HFF-Myc (cell line): ENCODE results near the gene ZFR2.
A peak's percentile ranks its signal among the peaks of the same experiment; 100 is the strongest.
"Not testable (repeated sequence)": the region's sequence is repeated elsewhere in the genome, so short reads cannot be mapped to it uniquely, and the experiment has no call there.

Experiments
- DNase-seq: peaks from one replicate; pipeline ENCODE4 v3.0.0-alpha.2; 2011; ENCODE audit warnings: low read depth; ENCODE audit errors: extremely low read depth
- H3K4me3 ChIP-seq: replicated peaks from 2 replicates; pipeline ENCODE4 v1.5.1; 2011; ENCODE audit warnings: low read depth, mild to moderate bottlenecking, control low read depth, low read length
- CTCF ChIP-seq: IDR thresholded peaks from 2 replicates; pipeline ENCODE4 v1.5.1; 2012; ENCODE audit warnings: mild to moderate bottlenecking, low read depth, low read length, control low read depth; ENCODE audit errors: missing control alignments

The ZFR2 gene

GRCh38 chr19:3761382-3762129 is 107.3 kb downstream of the ZFR2 start, which contains the start of gene APBA3:
Gene APBA3 (minus strand): TSS chr19:3761692. CDS start chr19:3760264, 1,428 bp downstream.
- TF ChIP-seq CTCF: peak; percentile 71
- peak; percentile 48 for DNase-seq
- peak within 1 kb of the TSS; percentile 71 for H3K4me3 ChIP-seq

GRCh38 chr19:3760871-3761361 is 107.9 kb downstream of the ZFR2 start:
- DNase-seq: no peak
- H3K4me3 ChIP-seq: peak overlapping the region; percentile 71

GRCh38 chr19:3759482-3760254 is 109.2 kb downstream of the ZFR2 start:
- DNase-seq: no peak
- no peak overlapping the region for H3K4me3 ChIP-seq
- TF ChIP-seq CTCF: no peak

More at GRCh38 chr19:3760871-3761361, 107.9 kb downstream of the ZFR2 start:
- no peak for TF ChIP-seq CTCF

- not testable (repeated sequence) for H3K4me3 ChIP-seq, DNase-seq
These were observed 110.5 kb downstream of the ZFR2 start for GRCh38 chr19:3758297-3758696.

GRCh38 chr19:3757705-3758104 is 111.1 kb downstream of the ZFR2 start:
- DNase-seq, H3K4me3 ChIP-seq: not testable (repeated sequence)
